Activated CD4-positive, alpha-beta T cell treated with anti-CD3 and anti-CD28 coated beads, Interleukin-2, amount 50 U/mL, for 16 hours (primary cell): ENCODE measurements around the gene FTO.

Source experiments
- DNase-seq: peaks from one replicate; pipeline ENCODE4 v3.0.0-alpha.2; 2020

The FTO gene

GRCh38 chr16:54027995-54028394, 324.0 kb downstream of the FTO start:
- DNase-seq = no peak

DNA sequence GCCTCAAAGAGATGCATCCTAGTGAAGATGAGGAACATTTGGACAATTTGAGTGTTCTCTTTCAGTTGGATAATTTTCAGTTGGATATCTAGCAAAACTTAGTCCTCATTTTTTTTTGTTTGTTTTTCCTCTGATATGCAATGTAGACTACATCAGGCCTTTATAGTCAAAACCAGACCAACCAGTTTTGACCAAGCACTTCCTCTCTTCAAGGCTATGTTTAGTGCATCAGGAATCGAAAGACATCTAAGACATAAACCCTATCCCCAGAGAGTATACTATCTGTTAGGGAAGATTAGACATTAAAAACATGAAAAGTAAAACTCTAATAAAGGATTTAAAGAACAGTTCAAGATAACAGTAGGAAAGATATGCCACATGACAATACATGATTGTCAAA, 326.5 kb downstream of the FTO start:
- DNase-seq = no peak

GRCh38 chr16:54031107-54031760, 327.3 kb downstream of the FTO start:
- DNase-seq = no peak

GRCh38 chr16:54033747-54034146, 329.8 kb downstream of the FTO start:
- DNase-seq = no peak

- DNase-seq = no peak
Measured at GRCh38 chr16:54034684-54035083, 330.7 kb downstream of the FTO start.

DNA sequence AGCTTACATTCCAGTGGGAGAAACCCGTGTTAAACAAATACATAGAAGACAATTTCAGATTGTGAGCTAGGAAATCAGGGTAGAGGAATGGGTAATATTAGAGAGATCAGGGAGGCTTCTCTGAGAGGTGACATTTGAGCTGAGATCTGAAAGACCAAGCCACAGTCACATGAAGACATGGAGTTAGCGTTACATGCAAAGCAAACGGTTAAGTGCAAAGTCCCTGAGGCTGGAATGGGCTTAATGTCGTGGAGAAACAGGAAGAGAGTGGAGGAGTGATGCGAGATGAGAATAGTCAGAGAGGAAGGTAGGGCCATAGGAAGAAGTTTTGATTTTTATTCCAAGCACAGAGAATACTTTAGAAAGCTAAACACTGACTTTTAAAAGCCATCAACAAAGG, 336.5 kb downstream of the FTO start:
- DNase-seq = no peak

DNA sequence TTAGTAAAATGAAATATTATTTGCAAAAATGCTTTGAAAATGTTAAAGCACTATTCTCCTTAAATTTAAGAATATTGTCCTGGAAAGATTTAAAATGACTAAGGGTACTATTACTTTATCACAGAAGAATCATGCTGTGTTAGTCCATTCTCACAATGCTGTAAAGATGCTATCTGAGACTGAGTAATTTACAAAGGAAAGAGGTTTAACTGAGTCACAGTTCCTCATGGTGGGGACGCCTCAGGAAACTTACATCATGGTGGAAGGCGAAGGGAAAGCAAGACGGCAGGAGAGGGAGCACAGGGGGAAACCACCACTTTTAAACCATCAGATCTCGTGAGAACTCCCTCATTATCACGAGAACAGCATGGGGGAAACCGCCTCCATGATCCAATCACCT, 337.0 kb downstream of the FTO start:
- no peak for DNase-seq

- DNase-seq = no peak
Measured at GRCh38 chr16:54048586-54049495, 344.9 kb downstream of the FTO start.

DNA sequence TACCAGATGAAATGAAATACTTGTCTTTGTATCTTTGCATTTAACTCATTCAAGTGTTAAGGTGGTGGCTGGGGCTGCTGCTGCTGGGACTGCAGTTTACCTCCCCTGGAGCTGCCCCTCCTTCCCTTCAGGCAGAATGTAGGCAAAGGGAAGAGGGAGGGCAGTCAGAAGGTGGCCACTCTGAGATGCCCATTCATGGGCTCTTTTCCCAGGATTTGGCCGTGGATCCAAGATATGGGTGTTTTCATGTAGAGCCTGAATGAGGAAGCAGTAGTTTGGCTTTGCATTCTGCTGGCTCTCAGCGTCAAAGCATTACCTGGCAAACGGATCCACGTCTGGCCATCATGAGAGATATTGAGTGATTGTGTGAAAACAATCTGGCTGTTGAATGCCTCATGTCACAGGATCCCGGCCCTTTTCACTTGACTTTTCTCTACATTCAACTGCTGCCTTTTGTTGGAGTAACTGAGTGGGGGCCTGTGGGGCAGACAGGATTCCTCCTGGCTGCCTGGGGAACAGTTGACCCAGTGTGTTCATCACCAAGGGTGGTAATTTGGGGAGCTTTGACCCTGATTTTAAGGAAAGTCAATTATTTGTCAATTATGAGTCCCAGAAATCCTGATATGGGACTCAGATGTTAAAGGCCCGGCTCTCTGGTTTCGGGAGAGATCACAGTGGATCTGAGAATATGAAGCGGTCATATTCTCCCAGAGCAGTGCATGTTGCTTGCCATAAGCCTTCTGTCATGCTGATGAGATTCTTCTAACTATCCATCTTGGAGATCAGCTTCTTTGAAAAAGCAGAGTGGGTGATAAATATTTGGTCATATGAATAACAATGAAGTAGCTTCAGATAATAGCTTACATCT, 345.9 kb downstream of the FTO start:
- no peak for DNase-seq

DNA sequence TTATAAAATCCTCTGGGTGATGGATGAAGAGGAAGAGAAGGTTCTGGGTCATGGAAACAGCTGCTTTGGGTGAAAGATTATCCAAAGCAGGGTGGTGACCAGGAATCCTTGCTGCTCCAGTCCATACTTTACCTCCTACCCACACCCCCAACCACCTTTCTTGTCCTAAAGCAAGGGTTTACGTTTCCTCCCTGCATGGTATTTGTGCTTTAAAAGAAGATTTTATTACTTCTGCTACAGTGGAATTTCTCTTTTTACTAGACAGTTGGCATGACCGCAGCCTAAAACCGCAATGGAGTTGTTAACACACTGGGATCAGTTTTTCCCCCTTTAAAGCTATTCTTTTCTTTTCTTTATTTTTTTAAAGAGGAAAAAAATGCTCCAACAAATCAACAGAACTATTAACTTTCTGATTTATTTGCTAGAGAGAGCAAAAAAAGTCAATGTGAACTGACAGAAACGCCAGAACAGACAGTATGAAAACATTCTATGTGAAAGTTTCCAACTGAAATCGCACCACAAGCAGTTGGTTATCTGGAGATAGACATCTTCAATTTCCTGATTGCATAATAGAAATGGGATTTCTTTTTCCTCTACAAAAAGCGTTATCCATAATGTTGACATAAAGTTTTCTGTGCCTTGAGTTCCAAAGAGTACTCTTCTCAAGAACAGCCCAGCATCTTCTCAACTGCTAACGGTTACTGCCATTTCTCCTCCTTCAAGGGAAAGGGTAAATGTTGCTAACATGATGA, 346.7 kb downstream of the FTO start:
- no peak for DNase-seq

- no peak for DNase-seq
Measured at GRCh38 chr16:54051821-54052220, 347.9 kb downstream of the FTO start.

DNA sequence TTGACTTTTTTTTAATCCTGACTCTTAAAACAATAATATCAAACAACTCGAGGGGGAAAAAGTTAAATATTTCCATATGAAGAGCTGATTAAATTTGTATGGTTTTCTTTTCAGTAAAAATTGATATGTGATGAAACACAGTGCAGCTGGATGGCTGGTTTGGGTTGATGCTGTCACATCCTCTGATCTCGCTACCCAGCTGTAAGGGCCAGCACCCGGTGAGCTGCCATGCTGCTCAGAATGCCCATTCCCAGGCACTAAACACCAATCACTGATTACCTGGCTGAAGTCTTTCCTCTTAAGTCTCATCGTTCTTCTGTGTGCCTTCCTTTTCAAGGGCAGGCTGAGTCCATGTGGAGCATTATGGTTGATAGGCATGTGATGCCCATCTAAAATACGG, 348.3 kb downstream of the FTO start:
- no peak for DNase-seq

- DNase-seq = no peak
Measured at GRCh38 chr16:54053891-54054820, 350.2 kb downstream of the FTO start.

DNA sequence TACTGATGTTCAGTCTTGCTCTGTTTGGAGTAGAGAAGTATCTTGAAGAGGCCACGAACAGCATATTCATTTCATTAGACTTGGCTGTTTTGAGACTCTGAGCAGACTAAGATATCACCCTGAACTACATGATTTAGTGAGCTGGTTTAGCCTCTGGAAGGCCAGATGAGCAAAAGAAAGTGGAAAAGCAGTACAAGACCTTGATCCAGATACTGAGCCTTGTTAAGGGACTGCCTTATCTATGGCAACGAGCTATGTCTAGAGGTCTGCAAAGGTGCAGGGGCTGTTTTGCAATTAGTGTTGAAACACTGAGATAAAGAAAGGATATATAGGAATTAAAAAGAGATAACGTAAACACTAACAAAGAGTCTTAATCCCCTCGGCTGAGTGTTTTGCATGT, 351.2 kb downstream of the FTO start:
- no peak for DNase-seq

DNA sequence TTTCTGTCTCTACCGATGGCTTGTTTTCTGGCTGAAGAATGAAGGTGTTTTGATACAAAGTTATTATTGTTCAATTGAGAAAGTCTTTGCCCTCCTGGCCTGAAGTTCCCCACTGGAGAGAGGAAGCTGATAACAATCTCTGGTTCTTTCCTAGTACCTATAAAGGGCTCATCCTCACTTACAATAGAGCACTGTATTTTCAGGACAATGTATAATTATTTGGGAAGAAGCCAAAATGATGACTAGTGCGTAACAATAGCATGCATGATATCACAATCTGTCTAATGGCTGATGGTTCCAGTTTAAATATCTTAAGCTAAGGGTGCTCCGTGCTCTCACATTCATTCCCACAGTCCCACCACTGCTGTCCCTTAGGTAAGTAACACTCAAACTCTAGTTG, 351.9 kb downstream of the FTO start:
- DNase-seq = no peak

- no peak for DNase-seq
Measured at GRCh38 chr16:54056921-54057320, 353.0 kb downstream of the FTO start.

DNA sequence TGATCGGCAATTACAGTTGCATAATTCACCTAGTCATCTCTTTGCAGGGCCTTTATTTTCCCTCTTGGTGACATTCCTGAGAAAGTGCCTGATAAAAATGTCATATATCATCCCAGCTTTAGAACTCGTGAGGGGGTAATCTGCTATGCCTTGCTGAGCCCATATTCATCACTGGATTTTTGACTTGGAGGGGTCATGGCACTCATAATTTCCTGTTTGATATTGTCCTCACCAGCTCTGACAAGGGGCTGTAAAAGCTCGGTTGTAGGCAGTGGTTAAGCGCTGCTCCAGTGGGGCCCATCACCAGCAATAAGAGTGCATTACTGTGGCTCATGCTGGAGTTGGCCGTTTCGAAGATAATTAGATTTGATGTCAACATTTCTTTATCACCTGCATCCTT, 355.4 kb downstream of the FTO start:
- no peak for DNase-seq

DNA sequence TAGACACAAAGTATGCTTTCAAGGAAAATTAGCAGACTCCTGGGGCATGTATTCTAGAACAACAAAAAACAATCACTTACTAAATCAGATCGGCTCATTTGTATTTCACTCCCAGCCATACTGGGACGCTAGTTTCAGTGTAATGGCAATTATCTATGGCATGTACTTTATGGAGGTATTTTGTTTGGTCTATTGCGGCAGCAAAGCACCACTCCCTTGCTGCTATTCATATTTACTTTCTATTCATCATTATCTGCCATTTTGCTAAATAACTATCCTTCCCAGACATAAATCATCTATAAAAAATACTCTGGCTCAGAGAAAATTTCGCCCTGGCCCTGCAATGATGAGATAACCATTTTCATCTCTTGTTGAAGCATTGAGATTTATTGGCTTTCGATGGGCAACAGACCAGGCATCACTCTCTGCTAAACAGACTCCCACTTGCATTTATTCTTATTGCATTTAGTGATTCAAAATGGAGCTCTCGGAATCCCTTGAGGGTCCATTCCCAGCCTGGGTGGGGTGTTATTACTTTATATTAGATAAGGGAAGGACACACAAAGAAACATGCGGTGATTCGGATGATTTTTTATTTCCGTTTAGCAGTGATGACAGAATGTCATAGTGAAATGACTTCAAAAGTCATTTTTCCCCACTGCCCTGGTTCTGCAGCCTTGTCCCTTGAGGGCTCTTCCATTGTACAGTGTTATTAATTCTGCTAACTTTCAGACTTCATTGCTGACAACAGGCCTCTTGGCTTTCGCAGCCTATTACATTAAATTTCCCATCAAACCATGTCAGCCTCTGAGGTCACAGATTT, 356.9 kb downstream of the FTO start:
- no peak for DNase-seq

- DNase-seq = no peak
Measured at GRCh38 chr16:54061454-54061853, 357.5 kb downstream of the FTO start.
